Measurements from ENCODE around the gene MYLK4. TPM values are rescaled to one million over a fixed set of nuclear protein-coding genes. Genes with fewer than 3 reads are reported as not detected.

Gene MYLK4
- total RNA-seq, 4 donors from 2014 or later, result 0.49 to 1.9 (median 1.0) TPM

- Histone ChIP-seq H3K4me3 (no peak overlapping the region), H3K27me3 (no peaks in the 10 kb centered on the region), H3K36me3 (no peaks in the 10 kb centered on the region), H3K27ac (no peak overlapping the region), H3K9me3 (no peaks in the 10 kb centered on the region), H3K4me1 (peaks cover 0 to 6% (median 0%) of the 10 kb centered on the region in 3 donors)
- TF ChIP-seq CTCF (IDR thresholded peaks at IDR 0.05), result no peak
- TF ChIP-seq POLR2A (IDR thresholded peaks at IDR 0.05), result no peak
- intact Hi-C loops (cut with DNase I), result loop anchor here (5.0 kb wide), 1 partner anchor 1156 kb away; no protein-coding TSS in a partner anchor
- DNase-seq, result no peak
Measured at GRCh38 chr6:2753743-2754142, 3.0 kb upstream of the MYLK4 start.

GRCh38 chr6:2753110-2753489 lies 2.4 kb upstream of the MYLK4 start:
- intact Hi-C loops (cut with DNase I), result loop anchor here (5.0 kb wide), 1 partner anchor 1156 kb away; no protein-coding TSS in a partner anchor
- WGBS, 2 donors, result 80 to 85% methylated on average over 7 of the region's 7 CpGs
- DNase-seq, result no peak

GRCh38 chr6:2752477-2753109 lies 1.9 kb upstream of the MYLK4 start:
- TF ChIP-seq CTCF (IDR thresholded peaks at IDR 0.05) (no peak), POLR2A (IDR thresholded peaks at IDR 0.05) (no peak)
- Histone ChIP-seq H3K27ac (no peak overlapping the region), H3K9me3 (no peaks in the 10 kb centered on the region), H3K36me3 (no peaks in the 10 kb centered on the region), H3K27me3 (no peaks in the 10 kb centered on the region), H3K4me1 (peaks cover 0 to 6% (median 0%) of the 10 kb centered on the region in 3 donors), H3K4me3 (no peak overlapping the region)
- intact Hi-C loops (cut with DNase I), result loop anchor here (5.0 kb wide), 1 partner anchor 1155 kb away; no protein-coding TSS in a partner anchor
- no peak for DNase-seq
- WGBS, 2 donors, result 79 to 80% methylated on average over 5 of the region's 5 CpGs

More at GRCh38 chr6:2753110-2753489, 2.4 kb upstream of the MYLK4 start:
- H3K4me1 ChIP-seq, result peaks cover 0 to 6% (median 0%) of the 10 kb centered on the region in 3 donors
- H3K36me3 ChIP-seq, result no peaks in the 10 kb centered on the region
- no peak overlapping the region for H3K27ac ChIP-seq
- no peaks in the 10 kb centered on the region for H3K9me3 ChIP-seq
- H3K27me3 ChIP-seq, result no peaks in the 10 kb centered on the region
- TF ChIP-seq POLR2A (IDR thresholded peaks at IDR 0.05), result no peak
- no peak for TF ChIP-seq CTCF (IDR thresholded peaks at IDR 0.05)
- H3K4me3 ChIP-seq, result no peak overlapping the region

DNA sequence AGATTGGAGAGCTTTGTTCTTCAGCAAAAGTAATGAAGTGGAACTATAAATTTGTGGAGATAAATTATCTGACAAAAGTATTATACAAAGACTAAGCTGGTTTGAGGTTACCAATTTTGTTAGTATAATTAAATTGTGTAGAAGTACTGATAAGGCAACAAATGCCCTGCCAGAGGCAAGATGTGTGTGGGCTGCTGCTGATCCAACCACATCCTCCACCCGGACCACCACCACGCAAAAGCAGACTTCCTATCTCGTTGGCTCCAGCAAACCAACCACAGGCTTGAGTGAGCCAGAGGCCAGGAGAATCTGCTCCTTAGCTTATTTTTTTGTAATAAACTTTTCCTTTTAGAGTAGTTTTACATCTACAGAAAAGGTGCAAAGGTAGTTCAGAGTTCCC lies 1.1 kb upstream of the MYLK4 start:
- Histone ChIP-seq H3K4me3 (no peak overlapping the region), H3K27ac (no peak overlapping the region), H3K27me3 (no peaks in the 10 kb centered on the region), H3K9me3 (no peaks in the 10 kb centered on the region), H3K36me3 (no peaks in the 10 kb centered on the region), H3K4me1 (peaks cover 0 to 6% (median 0%) of the 10 kb centered on the region in 3 donors)
- no peak for DNase-seq
- intact Hi-C loops (cut with DNase I), result loop anchor here (5.0 kb wide), 1 partner anchor 1155 kb away; no protein-coding TSS in a partner anchor
- TF ChIP-seq POLR2A (IDR thresholded peaks at IDR 0.05) (no peak), CTCF (IDR thresholded peaks at IDR 0.05) (no peak)
- 55 to 68% methylated on average over 3 of the region's 3 CpGs for WGBS, 2 donors

- H3K36me3 ChIP-seq, result no peaks in the 10 kb centered on the region
- H3K4me3 ChIP-seq, result no peak overlapping the region
- H3K9me3 ChIP-seq, result no peaks in the 10 kb centered on the region
- peaks cover 0 to 6% (median 0%) of the 10 kb centered on the region in 3 donors for H3K4me1 ChIP-seq
- WGBS, 2 donors, result 9 to 13% methylated on average over 11 of the region's 11 CpGs
- intact Hi-C loops (cut with DNase I), result loop anchor here (5.0 kb wide), 1 partner anchor 1153 kb away; no protein-coding TSS in a partner anchor
- TF ChIP-seq POLR2A (IDR thresholded peaks at IDR 0.05) (no peak), CTCF (IDR thresholded peaks at IDR 0.05) (peak; percentile 62 to 88 (median 76))
- H3K27me3 ChIP-seq, result no peaks in the 10 kb centered on the region
- no peak overlapping the region for H3K27ac ChIP-seq
- no peak for DNase-seq
Measured at GRCh38 chr6:2749969-2750600, 637 bp downstream of the MYLK4 start.

Data from esophagus squamous epithelium (tissue), 5 donors.